K562 (cell line): ENCODE data around the gene USP44. TPM values are rescaled to one million over a fixed set of nuclear protein-coding genes. Genes with fewer than 3 reads are reported as not detected.

Experiments
- ATAC-seq: fragments of 200-7000 bp; cut with Tn5 transposase; 3 replicates; pipeline ENCODE4 v1.9.1; 2020; ENCODE audit warnings: moderate library complexity
- BruUV-seq: library from RNA; stranded (reverse); fragments of 400-500 nt; replicated peaks from 2 replicates; lab custom pipeline; 2021; lab: Mats Ljungman, UMichigan
- CTCF ChIA-PET: fragments of 300-600 bp; formaldehyde crosslinking; extraction: SDS; loops from one replicate; lab custom pipeline; 2021; ENCODE audit warnings: low intra/inter-chr PET ratio; lab: Yijun Ruan, JAX
- POLR2A ChIA-PET: fragments of 300-600, 350-650 bp; sonication (Branson Sonifier 250); formaldehyde crosslinking; extraction: SDS; loops from one replicate; lab custom pipeline; 2021; ENCODE audit warnings: antibody characterized with exemption, inconsistent platforms; lab: Yijun Ruan, JAX
- DNase-seq, 4 experiments: peaks; one replicate each; pipeline versions ENCODE4 v3.0.0 to v3.0.0-alpha.2; 2011 to 2018; ENCODE audit warnings: low spot score in 3 of 4, mixed read lengths in 3 of 4; ENCODE audit errors: extremely low read depth in 1 of 4
- FAIRE-seq: peaks from 2 replicates; lab custom pipeline; 2011; peaks lifted over from hg19 to GRCh38; lab: Jason Lieb, UNC
- H2AFZ ChIP-seq: 2 replicates; pipeline ENCODE4 v1.6.0; 2011; ENCODE audit warnings: low read depth, low read length, control low read depth, inconsistent platforms
- H3K27ac ChIP-seq: fragments of 200-600 bp; 3 replicates; pipeline ENCODE4 v1.8.0; 2011; ENCODE audit warnings: low read depth, mild to moderate bottlenecking, control low read depth, inconsistent platforms, low read length, moderate library complexity, mixed read lengths; ENCODE audit errors: extremely low read depth
- H3K27me3 ChIP-seq, 2 experiments: fragments of 300-600 bp in 1 of 2; 2 replicates in 1 of 2; 3 replicates in 1 of 2; pipeline versions ENCODE4 v1.6.0 to v1.8.0; 2011; ENCODE audit warnings: inconsistent platforms in 2 of 2, low read length in 2 of 2, mild to moderate bottlenecking in 1 of 2, mixed read lengths in 1 of 2, moderate library complexity in 1 of 2; ENCODE audit not compliant: control insufficient read depth in 2 of 2, insufficient read depth in 2 of 2
- H3K36me3 ChIP-seq: fragments of 300-600 bp; 3 replicates; pipeline ENCODE4 v1.8.0; 2011; ENCODE audit warnings: mild to moderate bottlenecking, low read length, inconsistent platforms; ENCODE audit not compliant: control insufficient read depth, insufficient read depth
- H3K4me1 ChIP-seq, 2 experiments: fragments of 200-600 bp in 1 of 2; replicated peaks in 1 of 2; 2 replicates in 1 of 2; 3 replicates in 1 of 2; pipeline versions ENCODE4 v1.5.1 to v1.8.0; 2011; ENCODE audit warnings: inconsistent platforms in 2 of 2, low read length in 2 of 2, mild to moderate bottlenecking in 1 of 2, mixed read lengths in 1 of 2, moderate library complexity in 1 of 2; ENCODE audit not compliant: control insufficient read depth in 2 of 2, insufficient read depth in 2 of 2
- H3K4me2 ChIP-seq: 2 replicates; pipeline ENCODE4 v1.6.1; 2011; ENCODE audit warnings: low read length, control low read depth, inconsistent platforms, mixed read lengths; ENCODE audit not compliant: insufficient read depth
- H3K4me3 ChIP-seq: fragments of 200-600 bp; sonication (generic), shearing (Covaris generic); 2 replicates; pipeline ENCODE4 v1.5.1; 2016; ENCODE audit warnings: control low read depth, inconsistent platforms
- H3K79me2 ChIP-seq: fragments of 200-600 bp; 3 replicates; pipeline ENCODE4 v1.8.0; 2011; ENCODE audit warnings: low read length, inconsistent platforms; ENCODE audit not compliant: control insufficient read depth, insufficient read depth
- H3K9ac ChIP-seq, 2 experiments: 2 replicates each; pipeline versions ENCODE4 v1.6.0 to v1.6.1; 2011; ENCODE audit warnings: low read depth in 2 of 2, low read length in 2 of 2, control low read depth in 1 of 2, inconsistent platforms in 1 of 2, mild to moderate bottlenecking in 1 of 2, mixed read lengths in 1 of 2; ENCODE audit not compliant: insufficient read depth in 1 of 2
- H3K9me1 ChIP-seq: one replicate; pipeline ENCODE4 v1.6.0; 2011; ENCODE audit warnings: inconsistent platforms, mild to moderate bottlenecking, low read length, moderate library complexity; ENCODE audit not compliant: control insufficient read depth, insufficient read depth
- H3K9me3 ChIP-seq: replicated peaks from 2 replicates; pipeline ENCODE4 v1.5.1; 2011; ENCODE audit warnings: low read depth, low read length, inconsistent platforms; ENCODE audit not compliant: control insufficient read depth, insufficient read depth
- H4K20me1 ChIP-seq: replicated peaks from 2 replicates; pipeline ENCODE4 v1.6.1; 2011; ENCODE audit warnings: low read length, inconsistent platforms, mixed read lengths; ENCODE audit not compliant: control insufficient read depth, insufficient read depth
- CREB5 ChIP-seq: fragments of 250-450 bp; sonication (Bioruptor Pico); IDR thresholded peaks from 2 replicates; pipeline ENCODE4 v1.5.0; 2020; ENCODE audit warnings: mild to moderate bottlenecking
- CXXC5 ChIP-seq: fragments of 250-450 bp; sonication (Bioruptor Pico); IDR thresholded peaks from 2 replicates; pipeline ENCODE4 v1.8.0; 2022; ENCODE audit warnings: inconsistent platforms, mild to moderate bottlenecking, moderate library complexity
- MEIS2 ChIP-seq: fragments of 450-650 bp; IDR thresholded peaks from 2 replicates; pipeline ENCODE4 v1.6.1; 2014; ENCODE audit warnings: mild to moderate bottlenecking; ENCODE audit not compliant: partially characterized antibody
- POLR3G ChIP-seq: IDR thresholded peaks from 2 replicates; pipeline ENCODE4 v1.6.1; 2011; ENCODE audit not compliant: insufficient read length, insufficient replicate concordance; ENCODE audit errors: extremely low read depth
- WGBS: fragments of 100-300 bp; shearing (Covaris generic); methylation state at CpG from one replicate; pipeline ENCODE4 v1.1.6; 2016; ENCODE audit warnings: low coverage, mixed read lengths; ENCODE audit not compliant: insufficient coverage; ENCODE audit errors: missing lambda C conversion rate; 5-methylcytosine and 5-hydroxymethylcytosine counted together
- in situ Hi-C: fragments of 300-500 bp; cut with MboI; formaldehyde crosslinking; loops from 4 replicates; pipeline ENCODE4 v1.15.0; 2018; ENCODE audit warnings: inconsistent platforms, mixed read lengths
- intact Hi-C: fragments of 100-400 bp; cut with micrococcal nuclease; formaldehyde crosslinking; loops from 2 replicates; pipeline ENCODE4 v1.14.2; 2022
- polyA plus RNA-seq, 8 experiments: library from polyadenylated mRNA; depleted of rRNA in 4 of 8; stranded (reverse) in 5 of 8; unstranded in 3 of 8; fragments of >200 nt; fragmentation: Nextera tagmentation in 2 of 8; fragmentation: Illumina TruSeq in 1 of 8; extraction: Ambion mirVana in 2 of 8; extraction: Trizol in 1 of 8; gene quantifications; 2 replicates each; pipeline versions ENCODE4 v1.2.1 to v1.2.3, GENCODE V29; 2011 to 2014; ENCODE audit warnings: inconsistent platforms in 1 of 8, missing spikeins in 1 of 8
- total RNA-seq, 7 experiments: library from RNA; depleted of rRNA in 6 of 7; stranded (reverse); fragments of >200 nt in 6 of 7; fragmentation: Illumina TruSeq in 2 of 7; extraction: Trizol in 2 of 7; gene quantifications; 2 replicates each; pipeline versions ENCODE4 v1.2.1 to v1.2.3, GENCODE V29; 2011 to 2021; ENCODE audit warnings: low replicate concordance in 1 of 7

The USP44 gene
- total and polyA plus RNA-seq, 9 of the 15 experiments (the other 6 are each of a cell fraction or from before 2014, with no cell fraction given): 2.1 to 5.7 (median 2.8) TPM

DNA sequence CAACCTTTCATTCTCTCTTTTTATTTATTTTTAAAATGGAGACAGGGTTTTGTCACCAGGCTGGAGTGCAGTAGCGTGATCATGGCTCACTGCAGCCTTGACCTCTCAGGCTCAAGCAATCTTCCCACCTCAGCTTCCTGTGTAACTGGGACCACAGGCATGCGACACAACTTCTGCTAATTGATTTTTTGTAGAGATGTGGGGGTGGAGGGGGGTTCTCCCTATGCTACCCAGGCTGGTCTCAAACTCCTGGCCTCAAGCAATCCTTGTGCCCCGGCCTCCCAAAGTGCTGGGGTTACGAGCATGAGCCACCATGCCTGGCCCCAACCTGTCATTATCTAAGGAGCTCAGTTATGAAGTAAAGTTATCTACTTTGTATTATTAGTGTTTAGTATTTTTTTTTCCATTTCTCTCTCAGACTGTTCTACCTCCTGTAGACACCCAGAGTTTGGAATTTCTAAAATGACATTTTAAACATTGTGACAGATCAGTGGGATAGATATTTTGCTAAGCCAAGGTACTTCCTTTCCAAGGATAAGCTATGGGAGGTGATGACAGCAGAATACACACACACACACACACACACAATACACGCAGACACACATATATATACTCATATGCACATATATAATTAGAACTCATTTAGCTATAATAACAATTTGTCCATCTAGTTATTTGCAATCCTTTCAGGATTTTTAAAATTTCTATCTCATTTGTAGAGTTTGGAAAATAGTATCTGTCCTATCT, 2.1 kb upstream of the USP44 start:
- intact Hi-C loops: no loop called here
- POLR2A ChIA-PET: no interaction called here
- TF ChIP-seq CREB5 (CRISPR knock-in tag) (no peak), POLR3G (no peak), CXXC5 (CRISPR knock-in tag) (no peak), MEIS2 (peak; percentile 53)

More for the DNA sequence above, 2.1 kb upstream of the USP44 start:
- 22% methylated on average over 5 of the region's 5 CpGs for WGBS
- BruUV-seq: no TSS peak
- H3K79me2 ChIP-seq: no peaks in the 10 kb centered on the region
- H3K27me3 ChIP-seq: no peaks in the 10 kb centered on the region
- H3K9me1 ChIP-seq: no peaks in the 10 kb centered on the region
- DNase-seq (no peak), ATAC-seq (no peak), FAIRE-seq (no peak)
- H3K4me2 ChIP-seq: no peak overlapping the region
- 0 out of 2 replicates have a peak overlapping the region, but pooled peaks have one; percentile 34 for H2AFZ ChIP-seq
- no peak overlapping the region for H3K27ac ChIP-seq
- peaks cover 6% of the 10 kb centered on the region in 2 experiments; a peak in 4 of 5 replicates for H3K4me1 ChIP-seq
- CTCF ChIA-PET: no interaction called here
- peaks cover 8% of the 10 kb centered on the region; the same call in 1 of the 2 replicates for H3K9me3 ChIP-seq
- H3K4me3 ChIP-seq: no peak overlapping the region
- H4K20me1 ChIP-seq: no peaks in the 10 kb centered on the region
- in situ Hi-C loops: no loop called here
- H3K36me3 ChIP-seq: no peaks in the 10 kb centered on the region
- no peak overlapping the region; a peak in 1 of 4 replicates for H3K9ac ChIP-seq
